Measurements from ENCODE around the gene TDRKH.

- TF ChIP-seq POLR2A (IDR thresholded peaks at IDR 0.05; ENCODE audit: low read length) (no peak), GATA1 (IDR thresholded peaks at IDR 0.05; ENCODE audit: low read depth, low read length) (no peak)
These were observed 25.5 kb upstream of the TDRKH start for GRCh38 chr1:151815716-151816327.
